ENCODE results near the gene TAP2. TPM values are rescaled to one million over a fixed set of nuclear protein-coding genes. Genes with fewer than 3 reads are reported as not detected.

TAP2 gene
- total and polyA plus RNA-seq, 2 of the 13 experiments (the other 11 are each of a cell fraction or from before 2014, with no cell fraction given), result 10.3 to 17.6 TPM

DNA sequence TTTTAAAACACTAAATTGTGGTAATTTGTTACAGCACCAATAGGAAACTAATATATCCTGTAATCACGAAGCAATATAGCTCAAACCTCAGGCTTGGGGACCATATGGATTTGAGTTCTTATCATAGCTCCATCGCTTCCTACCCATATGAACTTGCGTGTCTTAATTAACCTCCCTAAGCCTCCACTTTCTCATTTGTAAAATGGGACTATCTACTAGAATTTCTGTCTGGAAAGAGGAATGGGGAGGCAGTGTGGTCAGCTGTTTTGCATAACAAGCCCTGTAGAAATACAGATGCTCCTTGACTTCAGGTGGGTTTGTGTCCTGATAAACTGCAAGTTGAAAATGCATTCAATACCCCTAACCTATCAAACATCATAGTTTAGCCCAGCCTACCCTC lies 38.8 kb downstream of the TAP2 start:
- H4K20me1 ChIP-seq (ENCODE audit: insufficient read depth, low read length), result no peaks in the 10 kb centered on the region
- DNase-seq (ENCODE audit: low spot score) (no peak), ATAC-seq (no peak), FAIRE-seq (no peak)
- peaks cover 15% of the 10 kb centered on the region for H3K4me1 ChIP-seq (ENCODE audit: insufficient read depth, low read length)
- in situ Hi-C loops (cut with HindIII; ENCODE audit: extremely low pct_ligation_motif_present, low pct_unique_long_range_greater_than_20kb), result loop anchor here (5.0 to 25.0 kb wide), 3 partner anchors 387 to 712 kb away; no protein-coding TSS in a partner anchor
- no peak overlapping the region for H3K9ac ChIP-seq (ENCODE audit: insufficient read depth, low read depth, low read length)
- no TSS peak for BruUV-seq (replicated peaks)
- no peak overlapping the region for H3K4me3 ChIP-seq (replicated peaks in 1 of 3; ENCODE audit: insufficient read depth in 1 of 3, low read depth in 2 of 3, low read length in 3 of 3)
- H3K9me3 ChIP-seq (ENCODE audit: low read length), result no peaks in the 10 kb centered on the region
- no peak overlapping the region for H2AFZ ChIP-seq (ENCODE audit: low read length)
- CTCF ChIA-PET (ENCODE audit: low intra/inter-chr PET ratio, low total read pairs), result no interaction called here
- intact Hi-C loops (cut with micrococcal nuclease; ENCODE audit: unreplicated experiment), result loop anchor here (10.0 kb wide), 1 partner anchor 555 kb away; no protein-coding TSS in a partner anchor
- POLR2A ChIA-PET, result interaction anchor here (0.6 kb wide), 1 partner anchor 622 kb away, joined by 4 read pairs; no protein-coding TSS in a partner anchor
- H3K4me2 ChIP-seq (ENCODE audit: low read depth, low read length), result no peak overlapping the region
- no peak overlapping the region for H3K27ac ChIP-seq (ENCODE audit: extremely low read length, insufficient read depth, low read length)
- 4% methylated on average over 3 of the region's 3 CpGs for WGBS (ENCODE audit: low lambda C conversion rate)
- H3K79me2 ChIP-seq (ENCODE audit: insufficient read depth, low read length), result no peaks in the 10 kb centered on the region
- H3K27me3 ChIP-seq (ENCODE audit: control insufficient read depth in 1 of 2, insufficient read depth in 2 of 2, low read length in 2 of 2), result peaks cover 0 to 18% of the 10 kb centered on the region in 2 experiments; a peak in 3 of 5 replicates
- no peaks in the 10 kb centered on the region for H3K36me3 ChIP-seq (replicated peaks in 1 of 2; ENCODE audit: control insufficient read depth in 1 of 2, insufficient read depth in 2 of 2, low read length in 2 of 2)
- TF ChIP-seq ZSCAN21 (CRISPR knock-in tag; IDR thresholded peaks at IDR 0.05; ENCODE audit: borderline replicate concordance) (no peak), ZFYVE20 (CRISPR knock-in tag; IDR thresholded peaks at IDR 0.05; ENCODE audit: borderline replicate concordance, low read depth) (no peak), ZNF138 (CRISPR knock-in tag; IDR thresholded peaks at IDR 0.05; ENCODE audit: low read depth) (no peak), ZSCAN22 (CRISPR knock-in tag; IDR thresholded peaks at IDR 0.05) (no peak), RBAK (CRISPR knock-in tag; IDR thresholded peaks at IDR 0.05) (no peak), TBL1XR1 (IDR thresholded peaks at IDR 0.05; ENCODE audit: borderline replicate concordance, low read length, partially characterized antibody) (no peak), TEAD3 (CRISPR knock-in tag; optimal IDR thresholded peaks at IDR 0.05; ENCODE audit: borderline replicate concordance) (no peak), ZNF839 (CRISPR knock-in tag; IDR thresholded peaks at IDR 0.05; ENCODE audit: borderline replicate concordance) (no peak), SMAD9 (CRISPR knock-in tag; IDR thresholded peaks at IDR 0.05) (no peak)
- TF ChIP-seq, protein P1, sequence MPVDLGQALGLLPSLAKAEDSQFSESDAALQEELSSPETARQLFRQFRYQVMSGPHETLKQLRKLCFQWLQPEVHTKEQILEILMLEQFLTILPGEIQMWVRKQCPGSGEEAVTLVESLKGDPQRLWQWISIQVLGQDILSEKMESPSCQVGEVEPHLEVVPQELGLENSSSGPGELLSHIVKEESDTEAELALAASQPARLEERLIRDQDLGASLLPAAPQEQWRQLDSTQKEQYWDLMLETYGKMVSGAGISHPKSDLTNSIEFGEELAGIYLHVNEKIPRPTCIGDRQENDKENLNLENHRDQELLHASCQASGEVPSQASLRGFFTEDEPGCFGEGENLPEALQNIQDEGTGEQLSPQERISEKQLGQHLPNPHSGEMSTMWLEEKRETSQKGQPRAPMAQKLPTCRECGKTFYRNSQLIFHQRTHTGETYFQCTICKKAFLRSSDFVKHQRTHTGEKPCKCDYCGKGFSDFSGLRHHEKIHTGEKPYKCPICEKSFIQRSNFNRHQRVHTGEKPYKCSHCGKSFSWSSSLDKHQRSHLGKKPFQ (CRISPR knock-in tag; IDR thresholded peaks at IDR 0.05; ENCODE audit: insufficient replicate concordance), result no peak
- TF ChIP-seq, protein P2, sequence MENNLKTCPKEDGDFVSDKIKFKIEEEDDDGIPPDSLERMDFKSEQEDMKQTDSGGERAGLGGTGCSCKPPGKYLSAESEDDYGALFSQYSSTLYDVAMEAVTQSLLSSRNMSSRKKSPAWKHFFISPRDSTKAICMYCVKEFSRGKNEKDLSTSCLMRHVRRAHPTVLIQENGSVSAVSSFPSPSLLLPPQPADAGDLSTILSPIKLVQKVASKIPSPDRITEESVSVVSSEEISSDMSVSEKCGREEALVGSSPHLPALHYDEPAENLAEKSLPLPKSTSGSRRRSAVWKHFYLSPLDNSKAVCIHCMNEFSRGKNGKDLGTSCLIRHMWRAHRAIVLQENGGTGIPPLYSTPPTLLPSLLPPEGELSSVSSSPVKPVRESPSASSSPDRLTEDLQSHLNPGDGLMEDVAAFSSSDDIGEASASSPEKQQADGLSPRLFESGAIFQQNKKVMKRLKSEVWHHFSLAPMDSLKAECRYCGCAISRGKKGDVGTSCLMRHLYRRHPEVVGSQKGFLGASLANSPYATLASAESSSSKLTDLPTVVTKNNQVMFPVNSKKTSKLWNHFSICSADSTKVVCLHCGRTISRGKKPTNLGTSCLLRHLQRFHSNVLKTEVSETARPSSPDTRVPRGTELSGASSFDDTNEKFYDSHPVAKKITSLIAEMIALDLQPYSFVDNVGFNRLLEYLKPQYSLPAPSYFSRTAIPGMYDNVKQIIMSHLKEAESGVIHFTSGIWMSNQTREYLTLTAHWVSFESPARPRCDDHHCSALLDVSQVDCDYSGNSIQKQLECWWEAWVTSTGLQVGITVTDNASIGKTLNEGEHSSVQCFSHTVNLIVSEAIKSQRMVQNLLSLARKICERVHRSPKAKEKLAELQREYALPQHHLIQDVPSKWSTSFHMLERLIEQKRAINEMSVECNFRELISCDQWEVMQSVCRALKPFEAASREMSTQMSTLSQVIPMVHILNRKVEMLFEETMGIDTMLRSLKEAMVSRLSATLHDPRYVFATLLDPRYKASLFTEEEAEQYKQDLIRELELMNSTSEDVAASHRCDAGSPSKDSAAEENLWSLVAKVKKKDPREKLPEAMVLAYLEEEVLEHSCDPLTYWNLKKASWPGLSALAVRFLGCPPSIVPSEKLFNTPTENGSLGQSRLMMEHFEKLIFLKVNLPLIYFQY (CRISPR knock-in tag; IDR thresholded peaks at IDR 0.05; ENCODE audit: borderline replicate concordance), result no peak
- TF ChIP-seq, protein P3, sequence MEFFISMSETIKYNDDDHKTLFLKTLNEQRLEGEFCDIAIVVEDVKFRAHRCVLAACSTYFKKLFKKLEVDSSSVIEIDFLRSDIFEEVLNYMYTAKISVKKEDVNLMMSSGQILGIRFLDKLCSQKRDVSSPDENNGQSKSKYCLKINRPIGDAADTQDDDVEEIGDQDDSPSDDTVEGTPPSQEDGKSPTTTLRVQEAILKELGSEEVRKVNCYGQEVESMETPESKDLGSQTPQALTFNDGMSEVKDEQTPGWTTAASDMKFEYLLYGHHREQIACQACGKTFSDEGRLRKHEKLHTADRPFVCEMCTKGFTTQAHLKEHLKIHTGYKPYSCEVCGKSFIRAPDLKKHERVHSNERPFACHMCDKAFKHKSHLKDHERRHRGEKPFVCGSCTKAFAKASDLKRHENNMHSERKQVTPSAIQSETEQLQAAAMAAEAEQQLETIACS (CRISPR knock-in tag; IDR thresholded peaks at IDR 0.05), result no peak
